ENCODE measurements around the gene DLG5.
A peak's percentile ranks its signal among the peaks of the same experiment; 100 is the strongest.

DLG5 gene

GRCh38 chr10:77909749-77910375, 16.7 kb downstream of the DLG5 start:
- Histone ChIP-seq H3K4me3 (ENCODE audit: low read depth, low read length) (no peak overlapping the region), H3K27me3 (ENCODE audit: insufficient read depth, low read depth, severe bottlenecking) (no peaks in the 10 kb centered on the region), H3K9me3 (ENCODE audit: severe bottlenecking) (no peaks in the 10 kb centered on the region), H3K27ac (peak overlapping the region; percentile 45), H3K36me3 (peaks cover 19% of the 10 kb centered on the region)
- TF ChIP-seq CTCF (IDR thresholded peaks at IDR 0.05; ENCODE audit: low read depth, low read length): no peak
- DNase-seq: no peak

GRCh38 chr10:77909021-77909748, 17.4 kb downstream of the DLG5 start:
- H3K9me3 ChIP-seq (ENCODE audit: severe bottlenecking): no peaks in the 10 kb centered on the region
- peak overlapping the region; percentile 50 for H3K27ac ChIP-seq
- no peak for TF ChIP-seq CTCF (IDR thresholded peaks at IDR 0.05; ENCODE audit: low read depth, low read length)
- peaks cover 21% of the 10 kb centered on the region for H3K36me3 ChIP-seq
- no peaks in the 10 kb centered on the region for H3K27me3 ChIP-seq (ENCODE audit: insufficient read depth, low read depth, severe bottlenecking)
- no peak for DNase-seq
- no peak overlapping the region for H3K4me3 ChIP-seq (ENCODE audit: low read depth, low read length)

GRCh38 chr10:77907900-77908717, 18.4 kb downstream of the DLG5 start:
- Histone ChIP-seq H3K9me3 (ENCODE audit: severe bottlenecking) (no peaks in the 10 kb centered on the region), H3K36me3 (peaks cover 27% of the 10 kb centered on the region), H3K27ac (peak overlapping the region; percentile 50), H3K27me3 (ENCODE audit: insufficient read depth, low read depth, severe bottlenecking) (no peaks in the 10 kb centered on the region), H3K4me3 (ENCODE audit: low read depth, low read length) (no peak overlapping the region)
- TF ChIP-seq CTCF (IDR thresholded peaks at IDR 0.05; ENCODE audit: low read depth, low read length): peak; percentile 83
- peak; percentile 70 for DNase-seq

GRCh38 chr10:77907462-77907861, 19.1 kb downstream of the DLG5 start:
- Histone ChIP-seq H3K27me3 (ENCODE audit: insufficient read depth, low read depth, severe bottlenecking) (no peaks in the 10 kb centered on the region), H3K4me3 (ENCODE audit: low read depth, low read length) (no peak overlapping the region), H3K36me3 (peaks cover 27% of the 10 kb centered on the region), H3K27ac (peak overlapping the region; percentile 50), H3K9me3 (ENCODE audit: severe bottlenecking) (no peaks in the 10 kb centered on the region)
- no peak for TF ChIP-seq CTCF (IDR thresholded peaks at IDR 0.05; ENCODE audit: low read depth, low read length)
- no peak for DNase-seq

- Histone ChIP-seq H3K4me3 (ENCODE audit: low read depth, low read length) (no peak overlapping the region), H3K27ac (no peak overlapping the region), H3K36me3 (peaks cover 27% of the 10 kb centered on the region), H3K9me3 (ENCODE audit: severe bottlenecking) (no peaks in the 10 kb centered on the region), H3K27me3 (ENCODE audit: insufficient read depth, low read depth, severe bottlenecking) (no peaks in the 10 kb centered on the region)
- no peak for TF ChIP-seq CTCF (IDR thresholded peaks at IDR 0.05; ENCODE audit: low read depth, low read length)
- no peak for DNase-seq
Measured at GRCh38 chr10:77906951-77907421, 19.6 kb downstream of the DLG5 start.

Data from WERI-Rb-1 (cell line).